Kidney epithelial cell (primary cell): ENCODE measurements around the gene EGFLAM. TPM values are rescaled to one million over a fixed set of nuclear protein-coding genes. Genes with fewer than 3 reads are reported as not detected.

Experiments used
- DNase-seq: peaks from one replicate; pipeline ENCODE4 v3.0.0-alpha.2; 2010; ENCODE audit warnings: low read depth
- H3K27me3 ChIP-seq: 2 replicates; pipeline ENCODE4 v1.6.0; 2011; ENCODE audit warnings: low read length; ENCODE audit not compliant: control insufficient read depth, insufficient read depth
- H3K36me3 ChIP-seq: 2 replicates; pipeline ENCODE4 v1.5.1; 2011; ENCODE audit warnings: low read length; ENCODE audit not compliant: control insufficient read depth, insufficient read depth
- H3K4me3 ChIP-seq: 2 replicates; pipeline ENCODE4 v1.5.1; 2011; ENCODE audit warnings: low read depth, mild to moderate bottlenecking, control low read depth, low read length
- total RNA-seq: library from RNA; depleted of rRNA; stranded (reverse); fragments of >200 nt; gene quantifications from 2 replicates; pipeline ENCODE4 v1.2.3, GENCODE V29; 2015
- TF ChIP-seq, protein P1 (sequence below): IDR thresholded peaks from 2 replicates; pipeline ENCODE4 v1.5.1; 2011; ENCODE audit warnings: mild to moderate bottlenecking, moderate library complexity, low read length, control low read depth, inconsistent platforms; ENCODE audit not compliant: insufficient read depth, poor library complexity, severe bottlenecking

The EGFLAM gene
- total RNA-seq, 1 donor from 2014 or later: 3.5 TPM

DNA sequence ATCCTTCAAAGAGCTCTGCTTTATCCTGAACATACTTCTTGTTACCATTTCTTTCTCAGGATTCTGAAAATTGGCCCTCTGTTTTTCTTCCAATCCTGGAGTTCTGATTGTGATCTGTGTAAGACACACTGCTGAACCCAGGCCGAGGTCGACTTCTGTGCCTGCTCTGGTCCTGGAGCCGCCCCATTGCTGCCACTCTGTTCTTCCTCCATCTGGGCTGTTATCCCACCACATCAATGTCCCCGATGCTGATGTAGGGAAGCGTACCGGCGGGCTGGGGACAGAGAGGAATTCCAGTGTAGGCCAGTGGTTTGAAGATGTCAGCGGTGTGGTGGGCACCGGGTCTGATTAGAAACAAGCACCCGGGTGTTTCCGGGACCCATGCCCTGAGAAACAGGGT, 195.6 kb downstream of the EGFLAM start:
- DNase-seq: no peak
- TF ChIP-seq, protein P1, sequence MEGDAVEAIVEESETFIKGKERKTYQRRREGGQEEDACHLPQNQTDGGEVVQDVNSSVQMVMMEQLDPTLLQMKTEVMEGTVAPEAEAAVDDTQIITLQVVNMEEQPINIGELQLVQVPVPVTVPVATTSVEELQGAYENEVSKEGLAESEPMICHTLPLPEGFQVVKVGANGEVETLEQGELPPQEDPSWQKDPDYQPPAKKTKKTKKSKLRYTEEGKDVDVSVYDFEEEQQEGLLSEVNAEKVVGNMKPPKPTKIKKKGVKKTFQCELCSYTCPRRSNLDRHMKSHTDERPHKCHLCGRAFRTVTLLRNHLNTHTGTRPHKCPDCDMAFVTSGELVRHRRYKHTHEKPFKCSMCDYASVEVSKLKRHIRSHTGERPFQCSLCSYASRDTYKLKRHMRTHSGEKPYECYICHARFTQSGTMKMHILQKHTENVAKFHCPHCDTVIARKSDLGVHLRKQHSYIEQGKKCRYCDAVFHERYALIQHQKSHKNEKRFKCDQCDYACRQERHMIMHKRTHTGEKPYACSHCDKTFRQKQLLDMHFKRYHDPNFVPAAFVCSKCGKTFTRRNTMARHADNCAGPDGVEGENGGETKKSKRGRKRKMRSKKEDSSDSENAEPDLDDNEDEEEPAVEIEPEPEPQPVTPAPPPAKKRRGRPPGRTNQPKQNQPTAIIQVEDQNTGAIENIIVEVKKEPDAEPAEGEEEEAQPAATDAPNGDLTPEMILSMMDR: no peak
- Histone ChIP-seq H3K27me3 (no peaks in the 10 kb centered on the region), H3K36me3 (no peaks in the 10 kb centered on the region), H3K4me3 (no peak overlapping the region)

DNA sequence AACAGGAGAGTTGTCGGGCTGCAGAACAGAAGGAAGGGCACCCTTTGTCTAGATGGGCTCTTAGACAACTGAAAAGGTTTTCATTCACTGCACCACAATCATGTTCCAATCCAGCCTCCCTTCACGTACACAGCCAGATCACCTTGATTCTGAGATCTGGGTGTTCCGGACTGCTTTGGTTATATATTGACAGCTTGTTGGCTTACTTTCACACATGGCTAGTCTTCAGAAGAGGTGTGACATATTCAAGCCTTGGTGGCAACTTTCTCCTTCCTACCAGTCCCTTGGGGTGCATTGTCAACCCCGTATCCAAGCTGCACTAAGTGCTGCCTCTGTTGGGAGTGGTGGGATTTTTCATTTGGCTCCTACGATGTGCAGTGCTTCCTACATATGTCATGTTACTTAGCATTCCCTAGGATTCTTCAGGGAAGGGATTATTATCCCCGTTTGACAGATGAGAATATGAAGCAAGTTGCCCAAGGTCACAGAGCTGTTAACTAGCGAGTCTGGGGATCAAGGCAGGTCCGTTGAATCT, 197.5 kb downstream of the EGFLAM start:
- TF ChIP-seq, protein P1: no peak
- Histone ChIP-seq H3K27me3 (no peaks in the 10 kb centered on the region), H3K36me3 (no peaks in the 10 kb centered on the region), H3K4me3 (no peak overlapping the region)
- peak; percentile 35 for DNase-seq

DNA sequence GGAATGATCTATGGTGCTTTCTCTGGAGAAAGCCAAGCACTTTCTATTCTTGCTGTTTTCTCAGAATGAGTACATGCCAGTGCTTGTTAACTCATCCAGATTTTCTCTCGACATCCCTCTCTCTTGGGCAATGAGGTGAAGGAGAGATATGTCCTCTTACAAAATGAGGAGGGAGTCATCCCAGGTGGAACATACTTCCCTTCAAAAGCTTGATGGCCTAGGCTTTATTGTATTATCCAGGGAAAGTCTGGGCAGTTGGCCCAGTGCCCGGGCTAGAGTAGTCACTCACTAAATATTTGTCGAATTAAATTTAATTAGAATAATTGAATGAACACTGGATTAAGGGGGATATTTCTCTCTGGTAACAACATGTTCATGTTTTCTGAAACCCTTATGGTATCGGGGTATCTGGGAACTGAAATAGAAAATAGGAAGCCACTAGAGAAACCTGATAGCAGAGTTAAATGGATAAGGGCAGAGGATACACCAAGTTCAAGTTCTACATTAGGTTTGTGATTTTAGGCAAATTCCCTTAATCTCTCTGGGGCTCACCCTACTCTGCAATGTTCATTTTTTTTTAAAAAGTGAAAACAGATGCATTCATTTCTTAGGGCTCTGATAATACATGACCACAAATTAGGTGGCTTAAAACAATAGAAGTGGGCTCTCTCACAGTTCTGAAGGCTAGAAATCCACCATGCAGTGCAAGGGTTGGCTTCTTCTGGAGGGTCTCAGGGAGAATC, 198.5 kb downstream of the EGFLAM start:
- no peak for DNase-seq
- TF ChIP-seq, protein P1: no peak

DNA sequence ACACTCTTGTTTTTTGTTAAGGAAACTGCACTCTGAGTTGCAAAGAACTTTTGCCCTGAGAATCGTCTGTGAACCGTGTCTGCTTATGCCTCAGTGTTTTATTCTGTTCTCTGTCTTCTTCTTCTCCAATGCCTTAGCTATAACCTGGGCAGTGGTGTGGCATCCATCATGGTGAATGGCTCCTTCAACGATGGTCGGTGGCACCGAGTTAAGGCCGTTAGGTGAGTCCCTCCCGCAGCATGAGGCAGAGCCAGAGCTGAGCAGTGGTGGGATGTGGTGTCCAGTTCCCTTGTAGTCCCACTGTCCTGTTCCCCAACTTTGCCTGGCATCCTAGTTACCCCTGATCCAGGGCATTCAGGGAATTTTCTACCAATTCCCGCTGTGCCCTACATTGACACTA, 199.8 kb downstream of the EGFLAM start:
- TF ChIP-seq, protein P1: no peak
- Histone ChIP-seq H3K4me3 (no peak overlapping the region), H3K27me3 (no peaks in the 10 kb centered on the region), H3K36me3 (no peaks in the 10 kb centered on the region)
- no peak for DNase-seq

More for the DNA sequence above, 198.5 kb downstream of the EGFLAM start:
- H3K36me3 ChIP-seq: no peaks in the 10 kb centered on the region
- H3K4me3 ChIP-seq: no peak overlapping the region
- no peaks in the 10 kb centered on the region for H3K27me3 ChIP-seq

DNA sequence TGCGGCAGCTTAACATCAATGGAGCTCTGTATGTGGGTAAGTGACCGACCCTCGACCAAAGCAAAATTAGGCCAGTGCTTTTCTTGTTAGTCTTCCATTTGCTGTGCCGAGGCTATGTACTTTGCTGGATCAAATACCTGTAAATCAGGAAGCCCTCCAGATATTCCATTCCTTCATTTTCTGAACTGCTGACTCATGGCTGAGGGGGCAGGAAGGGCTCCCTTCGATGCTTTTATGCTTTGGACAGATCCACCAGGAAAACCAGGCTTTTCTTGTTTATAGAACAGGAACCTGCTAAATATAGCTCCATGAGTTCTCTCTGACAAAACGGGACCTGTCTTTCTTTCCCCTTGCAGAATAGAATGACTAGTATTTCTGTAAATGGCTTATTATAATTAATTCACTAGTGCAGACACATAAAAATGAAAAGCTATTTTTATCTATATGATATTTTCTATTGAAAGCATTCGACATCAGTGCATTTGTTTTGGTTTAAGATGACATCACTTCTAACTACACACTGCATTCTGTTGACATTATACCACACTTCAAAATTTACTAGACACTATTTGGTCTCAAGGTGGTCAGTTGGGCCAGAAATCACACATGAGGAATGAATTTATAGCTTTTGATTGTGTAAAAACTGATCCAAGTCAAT, 204.7 kb downstream of the EGFLAM start:
- Histone ChIP-seq H3K4me3 (no peak overlapping the region), H3K36me3 (no peaks in the 10 kb centered on the region), H3K27me3 (no peaks in the 10 kb centered on the region)
- DNase-seq: peak; percentile 18
- TF ChIP-seq, protein P1: no peak
